Neural cell (in vitro differentiated cells): Measurements from ENCODE around the gene MCC.

Experiments
- CTCF ChIP-seq: fragments of 450-650 bp; IDR thresholded peaks from 2 replicates; pipeline ENCODE4 v1.5.1; 2014; ENCODE audit warnings: antibody characterized with exemption, mild to moderate bottlenecking, moderate library complexity; ENCODE audit not compliant: poor library complexity, severe bottlenecking
- EZH2 ChIP-seq: fragments of 200-600, 300-800 bp; shearing (Covaris generic), sonication (generic); IDR thresholded peaks from 2 replicates; pipeline ENCODE4 v1.6.1; 2014; ENCODE audit warnings: antibody characterized with exemption, low read length, borderline replicate concordance, mild to moderate bottlenecking; ENCODE audit not compliant: insufficient read depth, poor library complexity, severe bottlenecking
- MXI1 ChIP-seq: fragments of 450-650 bp; conservative IDR thresholded peaks from 2 replicates; pipeline ENCODE4 v1.6.1; 2014; ENCODE audit warnings: antibody characterized with exemption, mild to moderate bottlenecking; ENCODE audit not compliant: poor library complexity, severe bottlenecking
- POLR2AphosphoS5 ChIP-seq: IDR thresholded peaks from 2 replicates; pipeline ENCODE4 v1.6.1; 2012
- REST ChIP-seq: IDR thresholded peaks from 2 replicates; pipeline ENCODE4 v1.6.1; 2012; ENCODE audit warnings: borderline replicate concordance

- no peak for TF ChIP-seq CTCF
- no peak for TF ChIP-seq POLR2AphosphoS5
- no peak for TF ChIP-seq EZH2
- TF ChIP-seq MXI1, result no peak
- TF ChIP-seq REST, result no peak
Observed at GRCh38 chr5:113336975-113337374, 151.3 kb downstream of the MCC start.
